Glutamatergic neuron (in vitro differentiated cells): ENCODE measurements around the gene GPD2. TPM values are rescaled to one million over a fixed set of nuclear protein-coding genes. Genes with fewer than 3 reads are reported as not detected.

Experiments used
- DNase-seq: peaks from one replicate; pipeline ENCODE4 v3.0.0; 2022
- H3K27ac Mint-ChIP-seq: one replicate; pipeline ENCODE4 v1.8.0; 2020; ENCODE audit warnings: mild to moderate bottlenecking, mixed read lengths, inconsistent platforms; ENCODE audit not compliant: unreplicated experiment
- H3K27me3 Mint-ChIP-seq: one replicate; pipeline ENCODE4 v1.8.0; 2020; ENCODE audit warnings: mild to moderate bottlenecking, moderate library complexity, mixed read lengths, inconsistent platforms; ENCODE audit not compliant: unreplicated experiment
- H3K36me3 Mint-ChIP-seq: one replicate; pipeline ENCODE4 v1.8.0; 2020; ENCODE audit warnings: mild to moderate bottlenecking, mixed read lengths, inconsistent platforms; ENCODE audit not compliant: unreplicated experiment
- H3K4me1 Mint-ChIP-seq: one replicate; pipeline ENCODE4 v1.8.0; 2020; ENCODE audit warnings: mild to moderate bottlenecking, low read depth, mixed read lengths, inconsistent platforms; ENCODE audit not compliant: unreplicated experiment
- H3K4me3 Mint-ChIP-seq: one replicate; pipeline ENCODE4 v1.8.0; 2020; ENCODE audit warnings: mild to moderate bottlenecking, mixed read lengths, inconsistent platforms; ENCODE audit not compliant: unreplicated experiment
- H3K9me3 Mint-ChIP-seq: one replicate; pipeline ENCODE4 v1.8.0; 2020; ENCODE audit warnings: mild to moderate bottlenecking, moderate library complexity, mixed read lengths, inconsistent platforms; ENCODE audit not compliant: unreplicated experiment
- total RNA-seq: library from RNA; stranded (reverse); fragmentation: NEBNext Ultra II Directional; extraction: Animal tissue kit (Norgen Biotek cat#: 25700); gene quantifications from one replicate; pipeline ENCODE4 v1.2.1, GENCODE V29; 2021; ENCODE audit not compliant: unreplicated experiment
- TF ChIP-seq, protein P1 (sequence below): fragments of 200-600 bp; sonication (generic); IDR thresholded peaks from one replicate; pipeline ENCODE4 v1.5.0; 2021; ENCODE audit not compliant: partially characterized antibody, unreplicated experiment

Gene GPD2
- total RNA-seq, 1 donor from 2014 or later = 26.2 TPM

DNA sequence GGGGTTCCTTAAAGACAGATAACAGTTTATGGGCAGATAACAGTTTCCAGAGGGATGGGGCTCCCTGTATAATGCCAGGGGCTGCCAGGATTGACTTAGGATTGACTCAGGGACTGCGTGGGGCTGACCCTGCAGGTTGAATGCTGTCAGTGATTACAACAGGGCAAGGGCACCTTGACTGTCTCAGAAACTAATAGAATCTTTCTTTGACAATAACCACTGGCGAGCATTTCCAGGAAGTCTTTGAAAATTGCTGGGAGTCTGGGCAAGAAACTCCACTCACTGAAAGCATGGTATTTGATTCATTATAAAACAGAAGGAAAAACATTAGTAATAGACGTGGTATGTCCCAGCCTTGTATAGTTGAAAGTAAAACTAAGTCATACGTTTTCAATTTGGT, 101.0 kb downstream of the GPD2 start:
- TF ChIP-seq, protein P1, sequence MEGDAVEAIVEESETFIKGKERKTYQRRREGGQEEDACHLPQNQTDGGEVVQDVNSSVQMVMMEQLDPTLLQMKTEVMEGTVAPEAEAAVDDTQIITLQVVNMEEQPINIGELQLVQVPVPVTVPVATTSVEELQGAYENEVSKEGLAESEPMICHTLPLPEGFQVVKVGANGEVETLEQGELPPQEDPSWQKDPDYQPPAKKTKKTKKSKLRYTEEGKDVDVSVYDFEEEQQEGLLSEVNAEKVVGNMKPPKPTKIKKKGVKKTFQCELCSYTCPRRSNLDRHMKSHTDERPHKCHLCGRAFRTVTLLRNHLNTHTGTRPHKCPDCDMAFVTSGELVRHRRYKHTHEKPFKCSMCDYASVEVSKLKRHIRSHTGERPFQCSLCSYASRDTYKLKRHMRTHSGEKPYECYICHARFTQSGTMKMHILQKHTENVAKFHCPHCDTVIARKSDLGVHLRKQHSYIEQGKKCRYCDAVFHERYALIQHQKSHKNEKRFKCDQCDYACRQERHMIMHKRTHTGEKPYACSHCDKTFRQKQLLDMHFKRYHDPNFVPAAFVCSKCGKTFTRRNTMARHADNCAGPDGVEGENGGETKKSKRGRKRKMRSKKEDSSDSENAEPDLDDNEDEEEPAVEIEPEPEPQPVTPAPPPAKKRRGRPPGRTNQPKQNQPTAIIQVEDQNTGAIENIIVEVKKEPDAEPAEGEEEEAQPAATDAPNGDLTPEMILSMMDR = no peak
- Mint-ChIP-seq H3K36me3 (no peaks in the 10 kb centered on the region), H3K4me1 (peaks cover 8% of the 10 kb centered on the region), H3K27ac (no peak overlapping the region), H3K9me3 (peaks cover 2% of the 10 kb centered on the region), H3K4me3 (no peak overlapping the region), H3K27me3 (peaks cover 3% of the 10 kb centered on the region)
- no peak for DNase-seq

DNA sequence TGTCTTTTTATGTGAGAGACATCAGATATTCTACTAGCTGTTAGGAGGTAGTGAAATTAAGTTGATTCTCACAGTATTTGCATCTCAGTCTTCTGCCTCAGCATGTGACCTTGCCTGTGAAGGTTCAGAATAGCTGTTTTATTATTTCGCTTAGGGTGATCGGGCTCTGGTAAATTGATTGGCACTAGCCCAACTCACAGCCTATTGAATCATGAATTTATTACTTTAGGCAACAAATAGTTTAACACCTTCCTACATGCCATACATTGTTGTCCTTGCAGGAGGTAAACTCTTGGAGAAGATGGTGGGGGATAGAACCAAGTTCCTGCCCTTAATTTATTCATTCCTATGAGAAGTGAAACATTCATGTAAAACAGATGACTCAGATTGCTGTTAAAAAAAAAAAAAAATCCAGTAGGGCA, 101.9 kb downstream of the GPD2 start:
- H3K9me3 Mint-ChIP-seq = peaks cover 2% of the 10 kb centered on the region
- H3K4me3 Mint-ChIP-seq = no peak overlapping the region

DNA sequence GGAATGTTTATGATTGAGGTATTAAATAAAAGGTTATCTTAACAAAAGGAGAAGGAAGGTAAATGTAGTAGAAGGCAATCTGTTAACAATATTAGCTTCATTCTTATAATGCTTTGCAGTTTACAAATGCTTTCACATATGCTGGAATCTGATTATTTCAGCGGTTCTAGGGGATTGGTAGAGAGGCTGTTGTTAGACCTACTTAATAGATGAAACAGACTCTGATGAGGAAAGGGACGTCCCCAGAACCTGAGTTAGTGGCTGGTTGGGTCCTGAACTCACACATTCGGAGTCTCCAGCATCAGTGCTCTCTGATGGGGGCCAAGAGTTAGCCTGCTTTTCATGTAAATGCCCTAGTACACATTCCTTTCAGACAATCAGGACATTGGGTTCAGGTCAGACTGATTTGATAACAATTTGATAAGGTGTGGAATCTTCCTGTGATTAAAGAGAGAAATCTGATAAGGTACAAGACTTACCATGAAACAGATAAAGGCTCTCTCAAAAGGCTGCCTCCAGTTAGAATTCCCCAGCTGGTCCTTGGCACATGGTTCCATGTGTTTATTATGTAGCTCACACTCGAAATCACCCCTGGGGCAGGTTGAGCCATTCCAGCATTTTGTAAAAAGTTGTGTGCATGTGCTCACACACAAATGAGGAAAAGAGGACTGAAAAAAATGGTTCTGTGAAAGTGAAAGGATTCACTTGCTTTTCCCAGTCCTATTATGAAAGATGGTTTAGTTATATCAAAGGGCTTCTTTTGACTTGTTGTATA, 103.1 kb downstream of the GPD2 start:
- no peak overlapping the region for H3K27ac Mint-ChIP-seq
- H3K9me3 Mint-ChIP-seq = peaks cover under 1% of the 10 kb centered on the region
- TF ChIP-seq, protein P1 = no peak
- H3K36me3 Mint-ChIP-seq = no peaks in the 10 kb centered on the region
- peaks cover 1% of the 10 kb centered on the region for H3K27me3 Mint-ChIP-seq
- DNase-seq = no peak
- H3K4me3 Mint-ChIP-seq = no peak overlapping the region
- peaks cover 8% of the 10 kb centered on the region for H3K4me1 Mint-ChIP-seq

More for the DNA sequence above, 101.9 kb downstream of the GPD2 start:
- TF ChIP-seq, protein P1 = no peak
- peaks cover 8% of the 10 kb centered on the region for H3K4me1 Mint-ChIP-seq
- peaks cover 3% of the 10 kb centered on the region for H3K27me3 Mint-ChIP-seq
- no peak overlapping the region for H3K27ac Mint-ChIP-seq
- H3K36me3 Mint-ChIP-seq = no peaks in the 10 kb centered on the region
- DNase-seq = no peak

DNA sequence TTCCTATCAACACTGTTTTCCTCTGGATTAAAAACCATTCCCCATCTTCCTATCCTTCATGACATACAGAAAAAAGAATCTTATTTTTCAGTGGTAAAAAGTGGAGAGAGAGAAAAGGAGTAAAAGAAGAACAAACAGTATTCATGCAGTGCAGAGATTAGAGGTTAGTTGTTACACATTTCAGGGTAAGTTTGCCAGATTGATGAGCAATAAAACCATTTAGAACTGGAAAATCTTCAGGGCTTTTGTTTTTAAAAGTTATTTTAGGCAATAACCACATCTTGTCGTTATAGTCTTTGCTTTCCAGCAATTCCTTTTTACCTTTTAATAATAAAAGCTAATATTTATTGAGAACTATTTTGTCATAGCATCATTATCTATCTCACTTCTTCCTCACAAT, 104.5 kb downstream of the GPD2 start:
- DNase-seq = no peak
- Mint-ChIP-seq H3K4me1 (peaks cover 8% of the 10 kb centered on the region), H3K36me3 (no peaks in the 10 kb centered on the region)

DNA sequence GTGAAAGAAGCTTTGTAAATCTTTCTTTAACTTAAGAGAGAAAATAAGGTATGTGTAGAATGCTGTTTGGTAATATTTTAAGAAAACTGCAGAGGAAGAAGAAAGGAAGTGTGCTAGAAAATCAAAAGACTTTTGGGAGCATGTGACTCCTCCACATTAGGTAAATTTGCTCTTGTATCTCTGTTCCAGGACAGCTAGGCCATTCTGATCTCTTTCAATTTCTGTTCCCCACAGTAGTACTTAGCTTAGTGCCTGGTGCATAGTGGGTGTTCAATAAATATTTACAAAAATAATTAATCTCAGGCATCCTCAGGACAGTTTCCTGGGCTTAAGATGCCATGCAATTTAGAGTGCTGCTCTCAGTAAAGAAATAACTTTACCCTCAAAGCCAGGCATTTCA, 105.0 kb downstream of the GPD2 start:
- Mint-ChIP-seq H3K9me3 (no peaks in the 10 kb centered on the region), H3K4me3 (no peak overlapping the region), H3K4me1 (peaks cover 8% of the 10 kb centered on the region), H3K27ac (no peak overlapping the region), H3K27me3 (no peaks in the 10 kb centered on the region), H3K36me3 (no peaks in the 10 kb centered on the region)
- TF ChIP-seq, protein P1 = no peak
- DNase-seq = no peak

More for the DNA sequence above, 104.5 kb downstream of the GPD2 start:
- TF ChIP-seq, protein P1 = no peak
- H3K27ac Mint-ChIP-seq = no peak overlapping the region
- no peaks in the 10 kb centered on the region for H3K9me3 Mint-ChIP-seq
- no peak overlapping the region for H3K4me3 Mint-ChIP-seq
- H3K27me3 Mint-ChIP-seq = no peaks in the 10 kb centered on the region
